ENCODE results near the gene TENM4.
"Not testable (repeated sequence)": the region's sequence is repeated elsewhere in the genome, so short reads cannot be mapped to it uniquely, and the experiment has no call there.

The TENM4 gene

GRCh38 chr11:78609321-78609720 lies 831.5 kb downstream of the TENM4 start:
- DNase-seq, result not testable (repeated sequence)

GRCh38 chr11:78607696-78608095 lies 833.1 kb downstream of the TENM4 start:
- no peak for DNase-seq

GRCh38 chr11:78606667-78607066 lies 834.2 kb downstream of the TENM4 start:
- no peak for DNase-seq

- no peak for DNase-seq
These were observed 835.5 kb downstream of the TENM4 start for GRCh38 chr11:78605296-78605695.

GRCh38 chr11:78603792-78604191 lies 837.0 kb downstream of the TENM4 start:
- DNase-seq, result no peak
